ENCODE measurements around the gene ZNF428.

DNA sequence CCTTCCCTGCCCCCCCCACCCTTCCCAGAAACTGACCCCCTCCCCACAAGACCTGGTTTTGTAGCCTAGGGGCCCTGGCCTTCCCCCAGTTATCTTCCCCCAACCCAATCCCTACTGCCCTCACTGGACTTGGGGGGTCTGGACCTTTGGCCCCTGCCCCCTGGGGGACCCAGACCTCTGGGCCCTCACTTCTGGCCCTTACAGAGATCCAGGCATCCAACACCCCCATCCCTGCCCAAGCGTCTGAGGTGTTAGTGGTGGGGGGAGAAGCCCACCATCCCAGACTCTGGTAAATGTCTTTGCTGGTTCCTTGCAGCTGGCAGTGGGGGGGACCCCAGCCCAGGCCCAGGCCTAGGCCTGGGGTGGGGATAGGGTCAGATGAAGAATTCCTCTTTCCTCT, 3.5 kb upstream of the ZNF428 start:
- TF ChIP-seq, protein P1, sequence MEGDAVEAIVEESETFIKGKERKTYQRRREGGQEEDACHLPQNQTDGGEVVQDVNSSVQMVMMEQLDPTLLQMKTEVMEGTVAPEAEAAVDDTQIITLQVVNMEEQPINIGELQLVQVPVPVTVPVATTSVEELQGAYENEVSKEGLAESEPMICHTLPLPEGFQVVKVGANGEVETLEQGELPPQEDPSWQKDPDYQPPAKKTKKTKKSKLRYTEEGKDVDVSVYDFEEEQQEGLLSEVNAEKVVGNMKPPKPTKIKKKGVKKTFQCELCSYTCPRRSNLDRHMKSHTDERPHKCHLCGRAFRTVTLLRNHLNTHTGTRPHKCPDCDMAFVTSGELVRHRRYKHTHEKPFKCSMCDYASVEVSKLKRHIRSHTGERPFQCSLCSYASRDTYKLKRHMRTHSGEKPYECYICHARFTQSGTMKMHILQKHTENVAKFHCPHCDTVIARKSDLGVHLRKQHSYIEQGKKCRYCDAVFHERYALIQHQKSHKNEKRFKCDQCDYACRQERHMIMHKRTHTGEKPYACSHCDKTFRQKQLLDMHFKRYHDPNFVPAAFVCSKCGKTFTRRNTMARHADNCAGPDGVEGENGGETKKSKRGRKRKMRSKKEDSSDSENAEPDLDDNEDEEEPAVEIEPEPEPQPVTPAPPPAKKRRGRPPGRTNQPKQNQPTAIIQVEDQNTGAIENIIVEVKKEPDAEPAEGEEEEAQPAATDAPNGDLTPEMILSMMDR (IDR thresholded peaks at IDR 0.05), result no peak
- TF ChIP-seq POLR2A (IDR thresholded peaks at IDR 0.05), result no peak

Measured in prostate gland (tissue), 2 donors.